GM21360 (cell line): Measurements from ENCODE around the gene SPINT1.
A peak's percentile ranks its signal among the peaks of the same experiment; 100 is the strongest.

Source experiments
- ATAC-seq: cut with Tn5 transposase; IDR thresholded peaks from one replicate; pipeline ENCODE4 v1.9.1; 2021; ENCODE audit warnings: mild to moderate bottlenecking, moderate library complexity; ENCODE audit not compliant: unreplicated experiment

The SPINT1 gene

DNA sequence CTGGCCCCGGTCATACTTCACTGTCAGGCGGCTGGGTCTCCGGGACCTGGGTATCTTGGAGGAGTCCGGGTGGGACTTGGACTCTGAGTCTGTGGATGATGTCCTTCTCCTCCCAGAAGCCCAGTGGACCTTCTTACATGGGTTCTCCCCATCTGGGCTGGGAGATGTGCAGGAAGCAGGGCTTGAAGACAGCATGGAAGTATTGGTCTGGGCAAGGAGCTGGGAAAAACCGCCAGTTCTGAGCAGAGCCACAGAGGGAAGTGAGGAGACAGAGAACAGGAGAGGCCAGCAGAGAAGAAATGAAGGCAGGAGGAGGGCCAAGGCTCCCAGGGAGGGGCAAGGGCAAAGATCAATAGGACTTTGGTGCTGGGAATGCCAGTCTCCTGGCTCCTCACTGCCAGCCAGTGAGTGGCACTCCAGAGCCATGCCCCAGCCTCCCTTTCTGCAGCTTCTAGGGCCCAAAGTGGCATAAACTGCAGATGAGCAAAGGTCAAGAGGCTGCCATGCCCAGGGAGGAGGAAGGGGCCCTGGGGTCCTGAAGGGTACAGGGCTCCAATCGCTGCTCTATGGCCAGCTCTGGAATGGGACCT is 15.3 kb upstream of the SPINT1 start, which contains the start of gene PPP1R14D:
Gene PPP1R14D (minus strand): TSS at position 262 of the 590 bp plus-strand sequence. CDS start 67 bp downstream, at position 195.
- no peak for ATAC-seq

DNA sequence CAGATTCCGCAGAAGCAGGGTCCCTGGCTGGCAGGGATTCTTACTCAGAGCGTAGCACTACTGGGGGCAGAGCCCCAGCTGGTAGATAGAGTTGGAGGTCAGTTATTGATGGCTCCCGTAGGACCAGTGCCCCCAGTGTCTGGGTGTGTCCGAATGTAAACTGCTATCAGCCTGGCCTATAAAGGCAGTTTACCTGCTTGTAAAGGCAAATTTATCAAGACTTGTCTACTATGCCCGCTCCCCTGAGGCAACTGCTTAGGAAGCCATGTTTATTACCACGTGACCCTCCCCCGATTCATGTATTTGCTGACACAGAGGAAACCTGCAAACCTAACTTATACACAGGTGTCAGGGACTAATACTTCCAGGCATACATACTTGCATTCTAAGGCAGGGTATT is 14.7 kb upstream of the SPINT1 start:
- ATAC-seq, result no peak

DNA sequence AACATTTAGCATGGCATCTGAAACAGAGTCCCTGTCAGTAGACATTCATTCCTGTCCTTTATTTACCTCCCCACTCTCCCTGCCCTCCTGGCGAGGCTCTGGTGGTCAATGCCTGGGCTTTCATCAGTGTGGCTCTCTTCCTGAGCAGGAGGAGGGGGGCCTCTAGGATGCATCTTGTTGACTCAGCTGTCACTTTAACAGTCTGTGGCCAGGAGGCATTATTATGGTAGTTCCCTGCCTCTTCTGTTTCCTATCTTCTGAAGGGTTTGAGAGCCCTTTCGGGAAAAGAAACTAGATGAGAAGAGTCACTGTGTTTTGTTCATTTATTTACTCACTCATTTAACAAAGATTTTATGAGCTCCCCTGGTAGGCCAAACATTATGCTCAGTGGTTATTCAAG is 13.0 kb upstream of the SPINT1 start:
- ATAC-seq, result no peak

DNA sequence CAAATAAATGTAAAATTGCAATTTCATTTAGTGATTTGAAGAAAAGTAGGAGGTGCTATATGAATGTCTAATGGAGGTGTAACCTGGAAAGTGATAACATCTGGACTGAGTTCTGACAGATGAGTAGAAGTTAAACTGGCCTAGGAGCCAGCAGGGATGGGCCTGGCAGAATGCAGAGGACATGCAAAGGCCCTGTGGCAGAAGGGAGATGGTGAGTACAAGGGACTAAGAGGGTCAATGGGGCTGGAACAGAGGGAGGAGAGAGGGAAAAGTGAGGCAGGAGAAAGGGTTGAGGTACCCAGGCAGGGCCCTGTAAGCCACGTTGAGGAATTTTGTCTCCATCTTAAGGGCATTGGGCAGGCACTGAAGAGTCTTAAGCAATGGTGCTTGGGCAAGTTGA is 12.0 kb upstream of the SPINT1 start:
- ATAC-seq, result no peak

DNA sequence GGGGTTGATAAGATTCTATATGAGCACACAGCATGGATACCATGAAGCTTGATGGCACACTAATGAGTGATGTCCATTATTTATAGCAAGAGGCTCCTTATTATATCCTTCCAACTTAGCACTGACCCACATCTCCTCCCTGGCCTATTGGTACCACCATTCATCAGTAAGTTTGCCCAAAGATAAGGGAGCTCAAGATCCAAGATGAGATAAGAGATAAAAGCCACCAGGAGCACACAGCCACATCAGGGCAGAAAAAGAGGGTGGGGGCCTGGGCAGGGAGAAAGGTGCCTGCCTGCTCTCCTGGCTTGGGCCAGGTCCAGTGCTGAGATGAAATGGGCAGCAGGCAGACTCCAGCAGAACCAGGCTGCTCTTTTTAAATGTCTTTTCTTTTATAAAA is 10.9 kb upstream of the SPINT1 start:
- ATAC-seq, result no peak

DNA sequence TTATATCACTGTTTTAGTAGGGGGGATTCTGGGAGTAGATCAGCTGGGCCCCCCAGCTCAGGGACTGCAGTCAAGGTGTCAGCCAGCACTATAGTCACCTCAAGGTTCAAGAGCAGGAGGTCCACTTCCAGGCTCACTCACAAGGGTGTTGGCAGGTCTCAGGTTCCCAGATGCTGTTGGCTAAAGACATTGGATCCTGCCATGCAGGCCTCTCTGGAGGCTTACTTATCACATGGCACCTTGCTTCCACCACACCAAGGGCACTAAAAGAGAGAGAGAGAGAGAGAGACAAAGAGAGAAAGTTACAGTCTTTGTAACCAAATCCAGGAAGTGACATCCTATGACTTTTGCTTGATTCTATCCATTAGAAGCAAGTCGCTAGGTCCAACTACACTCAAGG is 7.8 kb upstream of the SPINT1 start:
- no peak for ATAC-seq

DNA sequence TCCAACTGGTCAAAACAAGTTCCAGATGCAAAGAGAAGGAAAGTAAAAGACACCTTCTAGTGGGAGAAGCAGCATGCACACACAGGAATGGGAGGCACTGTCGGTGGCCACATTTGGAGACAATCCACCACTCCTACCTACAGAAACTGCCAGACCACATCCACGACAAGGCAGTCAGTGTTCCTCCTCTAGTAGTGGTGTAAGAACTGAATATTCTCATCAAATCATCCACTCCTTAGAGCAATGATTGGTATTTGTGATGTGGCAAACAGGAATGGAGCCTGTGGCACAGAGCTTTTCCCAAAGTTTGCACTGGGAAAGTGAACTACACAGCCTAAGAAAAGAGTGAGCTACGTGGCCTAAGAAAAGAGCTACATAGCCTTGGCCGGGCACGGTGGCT is 5.1 kb upstream of the SPINT1 start:
- no peak for ATAC-seq

DNA sequence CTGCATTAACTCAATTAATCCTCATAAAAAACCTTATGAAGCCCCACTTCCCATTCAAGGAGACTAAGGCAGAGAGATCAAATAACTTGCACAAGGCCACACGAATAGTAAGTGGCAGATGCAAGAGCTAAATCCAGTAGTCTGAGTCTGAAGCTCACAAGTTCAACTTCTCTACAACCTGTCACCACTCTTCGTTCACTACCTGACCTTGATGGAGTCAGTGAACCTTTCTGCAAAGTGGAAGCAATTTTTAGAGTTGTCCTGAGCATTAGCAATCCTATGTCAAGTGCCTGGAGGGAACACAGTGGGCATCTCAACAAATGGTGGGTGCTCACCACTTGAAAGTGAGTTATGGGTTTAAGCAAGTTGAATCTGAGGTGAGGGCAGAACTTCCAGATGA is 2.1 kb upstream of the SPINT1 start:
- ATAC-seq, result no peak

DNA sequence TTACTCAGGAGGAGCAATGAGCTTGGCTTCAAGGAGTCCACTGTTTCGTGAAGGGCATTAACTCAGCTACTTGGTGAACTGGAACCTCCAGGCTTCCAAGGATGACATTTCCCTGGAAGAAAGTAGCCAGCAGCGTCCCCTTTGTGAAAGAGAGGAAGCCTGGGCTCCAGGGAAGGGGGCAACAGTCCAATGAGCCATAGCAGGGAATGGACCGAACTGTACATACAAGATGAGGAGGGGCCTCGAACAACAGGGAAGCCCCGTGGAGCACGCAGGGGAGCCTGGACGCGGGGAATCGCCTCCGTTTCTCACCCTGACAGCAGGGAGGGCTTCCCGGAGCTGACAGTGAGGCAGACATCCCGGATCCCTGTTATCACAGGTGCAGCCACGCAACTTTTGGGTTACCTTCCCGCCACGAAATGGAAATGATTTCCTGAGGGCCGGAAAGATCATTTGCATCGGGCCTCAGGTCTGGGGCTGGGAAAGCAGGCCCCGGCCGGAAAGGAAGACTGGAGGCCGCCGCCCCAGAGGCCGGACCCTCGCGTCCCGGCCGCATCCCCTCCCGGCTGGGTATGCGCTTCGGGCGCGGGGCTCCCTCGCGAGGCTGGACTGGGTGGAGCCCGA is 475 bp upstream of the SPINT1 start:
- no peak for ATAC-seq

DNA sequence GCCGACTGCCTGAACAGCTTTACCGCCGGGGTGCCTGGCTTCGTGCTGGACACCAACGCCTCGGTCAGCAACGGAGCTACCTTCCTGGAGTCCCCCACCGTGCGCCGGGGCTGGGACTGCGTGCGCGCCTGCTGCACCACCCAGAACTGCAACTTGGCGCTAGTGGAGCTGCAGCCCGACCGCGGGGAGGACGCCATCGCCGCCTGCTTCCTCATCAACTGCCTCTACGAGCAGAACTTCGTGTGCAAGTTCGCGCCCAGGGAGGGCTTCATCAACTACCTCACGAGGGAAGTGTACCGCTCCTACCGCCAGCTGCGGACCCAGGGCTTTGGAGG is 815 bp downstream of the SPINT1 start:
- no peak for ATAC-seq

DNA sequence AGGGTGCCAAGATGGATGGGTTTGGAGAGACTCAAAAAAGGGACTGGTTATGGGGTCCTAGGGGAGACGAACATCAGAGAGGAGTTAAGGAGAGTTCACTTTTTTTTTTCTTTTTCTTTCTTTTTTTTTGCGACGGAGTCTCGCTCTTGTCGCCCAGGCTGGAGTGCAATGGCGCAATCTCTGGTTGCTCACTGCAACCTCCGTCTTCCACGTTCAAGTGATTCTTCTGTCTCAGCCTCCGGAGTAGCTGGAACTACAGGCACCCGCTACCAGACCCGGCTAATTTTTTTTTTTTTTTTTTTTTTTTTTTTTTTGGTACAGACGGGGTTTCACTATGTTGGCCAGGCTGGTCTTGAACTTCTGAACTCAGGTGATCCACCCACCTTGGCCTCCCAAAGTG is 1.2 kb downstream of the SPINT1 start:
- ATAC-seq, result no peak

DNA sequence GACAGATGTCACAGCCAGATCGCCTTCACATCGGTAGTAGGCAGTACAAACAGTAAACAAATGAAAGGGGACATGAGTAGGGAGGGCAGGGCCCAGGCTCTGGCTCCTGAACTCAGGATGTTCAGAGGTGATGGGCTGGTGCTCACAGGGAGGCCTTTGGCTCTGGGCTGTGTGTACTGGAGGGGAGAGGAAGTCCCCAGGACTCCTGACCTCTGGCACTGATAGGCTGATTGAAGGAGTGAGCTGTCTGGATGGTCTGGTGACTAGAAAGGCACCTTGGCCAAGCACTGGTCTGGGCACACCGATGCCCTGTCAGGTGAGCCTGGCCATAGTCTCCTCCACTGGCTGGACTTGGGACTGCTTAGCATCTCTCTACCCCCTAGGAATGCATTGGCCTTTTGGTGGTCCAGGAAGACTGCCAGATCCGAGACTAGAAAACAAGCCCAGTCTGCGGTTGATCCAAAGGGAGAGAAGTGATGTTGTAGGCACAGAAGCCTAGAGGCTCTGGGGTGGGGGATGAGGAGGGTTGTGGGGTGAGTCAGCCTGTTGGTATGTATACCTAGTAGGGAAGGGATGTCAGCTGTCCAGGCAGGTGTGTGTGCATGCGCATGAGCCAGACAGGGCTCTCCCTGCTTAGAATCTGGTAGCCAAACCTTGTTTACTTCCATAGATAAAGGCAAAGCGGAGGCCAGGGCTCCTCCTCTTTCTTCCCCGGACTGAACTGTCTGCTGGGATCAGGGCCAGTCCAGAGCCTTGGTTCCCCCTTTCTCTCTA is 1.9 kb downstream of the SPINT1 start:
- ATAC-seq, result no peak

DNA sequence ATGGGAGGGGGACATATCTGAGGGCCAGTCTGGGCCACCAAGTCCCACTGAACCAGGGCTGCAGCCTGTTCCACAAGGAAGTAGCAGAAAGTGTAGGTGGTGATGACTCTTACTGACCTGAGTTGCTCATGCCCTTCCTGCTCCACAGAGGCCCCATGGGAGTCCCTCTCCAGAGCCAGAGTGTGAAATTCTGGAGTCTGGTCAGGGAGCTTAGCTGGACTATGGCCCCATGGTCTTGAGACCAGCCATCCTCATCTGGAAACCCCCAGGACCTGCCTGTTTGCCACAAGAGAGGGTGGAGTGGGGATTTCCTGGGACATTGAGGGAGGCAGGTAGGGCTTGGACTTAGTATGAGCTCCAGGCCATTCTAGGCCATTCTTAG is 3.0 kb downstream of the SPINT1 start:
- ATAC-seq, result no peak

DNA sequence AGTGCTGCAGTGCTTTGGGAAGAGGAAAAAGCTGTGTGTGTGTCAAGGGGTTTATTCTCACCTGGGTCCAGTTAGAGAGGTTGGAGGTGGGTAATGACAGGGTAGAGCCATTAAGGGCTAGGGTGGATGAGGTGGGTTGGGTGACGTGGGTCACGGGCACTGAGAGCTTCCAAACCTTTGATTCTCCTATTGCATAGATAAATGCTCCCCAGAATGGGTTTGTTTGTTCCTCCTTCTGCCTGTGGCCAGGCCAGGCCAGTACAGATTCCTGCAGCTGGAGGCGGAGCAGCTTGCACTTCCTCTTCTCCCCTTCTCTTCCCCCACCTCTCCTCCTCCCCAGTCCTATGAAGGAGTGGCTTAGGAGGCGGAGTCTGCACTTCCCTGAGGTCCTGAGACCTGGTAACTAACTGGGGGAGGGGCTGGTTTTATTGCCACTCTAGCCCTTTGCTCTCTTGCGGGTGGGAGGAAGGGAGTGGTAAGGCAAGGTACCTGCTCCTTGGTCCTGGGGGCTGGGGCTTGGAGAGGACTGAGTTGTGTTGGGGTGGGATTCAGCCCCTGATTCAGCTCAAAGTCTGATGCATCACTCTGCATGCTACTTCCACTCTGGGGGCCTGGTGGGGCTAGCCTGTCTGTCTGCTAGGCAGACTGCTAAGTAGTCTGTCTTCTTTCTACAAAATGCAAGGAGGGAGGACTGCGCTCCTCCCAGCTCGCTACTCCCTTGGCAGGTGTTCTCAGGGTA is 3.5 kb downstream of the SPINT1 start:
- peak; percentile 58 for ATAC-seq

DNA sequence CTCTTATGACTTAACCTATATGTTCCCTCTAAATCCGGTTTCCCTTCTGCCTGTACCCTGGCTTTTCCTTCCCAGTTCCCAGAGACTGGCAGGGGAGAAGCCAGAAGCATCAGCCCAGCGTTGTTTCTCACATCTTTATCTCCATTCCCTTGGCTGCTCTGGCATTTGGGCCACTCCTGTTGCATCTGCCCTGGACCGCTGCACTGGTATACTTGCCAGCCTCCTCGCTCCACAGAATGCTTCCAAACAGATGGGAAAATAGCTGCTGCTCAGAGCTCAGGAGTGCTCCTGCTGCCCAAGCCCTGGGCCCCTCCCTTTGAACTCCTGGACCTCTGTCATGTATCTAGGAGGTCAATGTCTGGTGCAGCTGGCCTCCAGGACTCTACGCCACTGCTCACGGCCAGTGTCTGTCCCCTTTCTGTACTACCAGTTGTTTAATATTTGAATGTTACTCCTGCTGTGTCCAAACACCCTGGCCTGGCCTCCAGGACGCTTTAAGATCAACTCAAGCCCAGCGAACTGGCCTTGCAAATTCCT is 6.8 kb downstream of the SPINT1 start:
- no peak for ATAC-seq

DNA sequence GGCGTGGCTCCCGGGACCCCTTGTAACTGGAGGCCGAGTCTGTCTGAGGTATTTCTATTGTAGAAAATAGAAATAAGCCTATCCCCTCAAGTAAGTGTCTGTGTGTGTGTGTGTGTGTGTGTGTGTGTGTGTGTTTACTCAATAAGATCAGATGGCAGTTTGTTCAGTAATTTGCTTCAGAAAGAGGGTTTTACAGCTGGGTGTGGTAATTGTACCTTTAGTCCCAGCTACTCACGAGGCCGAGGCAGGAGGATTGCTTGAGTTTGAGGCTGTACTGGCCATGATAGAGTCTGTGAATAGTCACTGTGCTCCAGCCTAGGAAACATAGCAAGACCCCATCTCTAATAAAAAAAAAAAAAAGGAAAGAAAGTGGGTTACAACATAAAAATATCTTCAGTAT is 8.7 kb downstream of the SPINT1 start:
- no peak for ATAC-seq

DNA sequence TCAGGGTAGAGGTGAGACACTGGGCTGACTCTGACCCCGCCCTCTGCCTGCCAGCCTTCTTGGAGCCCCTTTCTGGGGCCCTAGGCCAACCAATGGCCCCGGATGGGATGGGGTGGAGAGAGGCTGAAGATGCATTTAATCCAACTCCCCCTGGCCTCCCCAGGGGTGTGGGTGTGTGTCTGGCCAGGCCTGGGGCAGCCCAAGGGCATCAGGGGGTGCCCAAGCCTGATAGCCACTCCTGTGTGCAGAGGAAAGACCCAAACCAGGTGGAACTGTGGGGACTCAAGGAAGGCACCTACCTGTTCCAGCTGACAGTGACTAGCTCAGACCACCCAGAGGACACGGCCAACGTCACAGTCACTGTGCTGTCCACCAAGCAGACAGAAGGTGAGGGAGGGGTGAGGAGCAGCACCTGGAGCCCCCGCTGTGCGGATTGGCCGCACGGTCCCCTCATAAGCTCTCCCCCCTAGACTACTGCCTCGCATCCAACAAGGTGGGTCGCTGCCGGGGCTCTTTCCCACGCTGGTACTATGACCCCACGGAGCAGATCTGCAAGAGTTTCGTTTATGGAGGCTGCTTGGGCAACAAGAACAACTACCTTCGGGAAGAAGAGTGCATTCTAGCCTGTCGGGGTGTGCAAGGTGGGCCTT is 9.5 kb downstream of the SPINT1 start:
- ATAC-seq, result no peak

DNA sequence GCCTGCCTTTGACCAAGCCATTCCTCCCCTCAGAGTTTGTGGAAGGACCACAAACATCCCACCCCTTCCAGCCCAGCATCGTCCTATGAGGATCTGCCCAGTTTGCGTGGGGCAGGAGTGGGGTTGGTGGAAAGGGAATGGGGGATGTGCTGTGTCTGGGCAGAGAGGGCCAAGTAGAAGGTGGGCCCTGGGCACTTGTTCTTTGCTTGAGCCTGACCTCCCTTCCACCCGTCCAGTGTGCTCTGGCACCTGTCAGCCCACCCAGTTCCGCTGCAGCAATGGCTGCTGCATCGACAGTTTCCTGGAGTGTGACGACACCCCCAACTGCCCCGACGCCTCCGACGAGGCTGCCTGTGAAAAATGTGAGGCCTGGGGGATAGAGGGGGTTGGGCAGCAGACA is 10.3 kb downstream of the SPINT1 start:
- no peak for ATAC-seq

DNA sequence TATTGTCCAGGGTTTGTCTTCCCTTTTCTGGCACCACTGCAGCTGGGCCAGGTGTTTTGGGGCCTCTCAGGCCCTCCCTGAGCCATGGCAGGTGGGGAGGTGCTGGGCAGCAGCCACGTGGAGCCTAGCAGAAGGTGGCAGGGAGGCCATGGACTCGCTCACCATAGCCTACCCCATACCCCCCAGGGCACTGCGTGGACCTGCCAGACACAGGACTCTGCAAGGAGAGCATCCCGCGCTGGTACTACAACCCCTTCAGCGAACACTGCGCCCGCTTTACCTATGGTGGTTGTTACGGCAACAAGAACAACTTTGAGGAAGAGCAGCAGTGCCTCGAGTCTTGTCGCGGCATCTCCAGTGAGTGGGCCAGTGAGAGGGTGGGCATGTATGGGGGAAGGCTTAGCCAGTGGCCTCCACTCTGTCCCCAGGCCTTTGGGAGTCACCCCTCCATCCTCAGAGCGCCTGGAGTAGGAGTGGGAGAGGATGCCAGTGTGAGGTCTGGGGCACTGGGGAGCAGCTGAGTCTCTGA is 11.9 kb downstream of the SPINT1 start:
- no peak for ATAC-seq

DNA sequence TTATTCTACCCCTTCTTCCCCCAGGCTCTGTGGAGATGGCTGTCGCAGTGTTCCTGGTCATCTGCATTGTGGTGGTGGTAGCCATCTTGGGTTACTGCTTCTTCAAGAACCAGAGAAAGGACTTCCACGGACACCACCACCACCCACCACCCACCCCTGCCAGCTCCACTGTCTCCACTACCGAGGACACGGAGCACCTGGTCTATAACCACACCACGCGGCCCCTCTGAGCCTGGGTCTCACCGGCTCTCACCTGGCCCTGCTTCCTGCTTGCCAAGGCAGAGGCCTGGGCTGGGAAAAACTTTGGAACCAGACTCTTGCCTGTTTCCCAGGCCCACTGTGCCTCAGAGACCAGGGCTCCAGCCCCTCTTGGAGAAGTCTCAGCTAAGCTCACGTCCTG is 12.9 kb downstream of the SPINT1 start:
- no peak for ATAC-seq
